ENCODE results near the gene BRD3OS.
A peak's percentile ranks its signal among the peaks of the same experiment; 100 is the strongest.
"Not testable (repeated sequence)": the region's sequence is repeated elsewhere in the genome, so short reads cannot be mapped to it uniquely, and the experiment has no call there.

BRD3OS gene

GRCh38 chr9:133981589-133981957, 43.7 kb upstream of the BRD3OS start:
- Histone ChIP-seq H3K9ac (ENCODE audit: low read depth, low read length) (no peak overlapping the region), H3K27me3 (ENCODE audit: control insufficient read depth, insufficient read depth, low read length) (no peaks in the 10 kb centered on the region), H3K4me1 (ENCODE audit: control insufficient read depth, insufficient read depth, low read length) (no peaks in the 10 kb centered on the region), H3K4me3 (ENCODE audit: low read depth, low read length) (no peak overlapping the region), H3K36me3 (ENCODE audit: control insufficient read depth, insufficient read depth, low read length) (peaks cover 10% of the 10 kb centered on the region), H3K9me3 (ENCODE audit: control insufficient read depth, insufficient read depth, low read length) (no peaks in the 10 kb centered on the region)

- Histone ChIP-seq H3K36me3 (ENCODE audit: control insufficient read depth, insufficient read depth, low read length) (peaks cover 10% of the 10 kb centered on the region), H3K9me3 (ENCODE audit: control insufficient read depth, insufficient read depth, low read length) (no peaks in the 10 kb centered on the region), H3K9ac (ENCODE audit: low read depth, low read length) (no peak overlapping the region), H3K27me3 (ENCODE audit: control insufficient read depth, insufficient read depth, low read length) (no peaks in the 10 kb centered on the region), H3K4me3 (ENCODE audit: low read depth, low read length) (no peak overlapping the region), H3K4me1 (ENCODE audit: control insufficient read depth, insufficient read depth, low read length) (no peaks in the 10 kb centered on the region)
These were observed 43.2 kb upstream of the BRD3OS start for GRCh38 chr9:133981958-133982681.

- no peak overlapping the region for H3K4me3 ChIP-seq (ENCODE audit: low read depth, low read length)
- no peaks in the 10 kb centered on the region for H3K27me3 ChIP-seq (ENCODE audit: control insufficient read depth, insufficient read depth, low read length)
- H3K9me3 ChIP-seq (ENCODE audit: control insufficient read depth, insufficient read depth, low read length) = no peaks in the 10 kb centered on the region
- peaks cover under 1% of the 10 kb centered on the region for H3K4me1 ChIP-seq (ENCODE audit: control insufficient read depth, insufficient read depth, low read length)
- peaks cover 3% of the 10 kb centered on the region for H3K36me3 ChIP-seq (ENCODE audit: control insufficient read depth, insufficient read depth, low read length)
- no peak overlapping the region for H3K9ac ChIP-seq (ENCODE audit: low read depth, low read length)
These were observed 42.1 kb upstream of the BRD3OS start for GRCh38 chr9:133982971-133983720.

- Histone ChIP-seq H3K4me1 (ENCODE audit: control insufficient read depth, insufficient read depth, low read length) (peaks cover 2% of the 10 kb centered on the region), H3K9me3 (ENCODE audit: control insufficient read depth, insufficient read depth, low read length) (no peaks in the 10 kb centered on the region), H3K27me3 (ENCODE audit: control insufficient read depth, insufficient read depth, low read length) (no peaks in the 10 kb centered on the region)
These were observed 39.2 kb upstream of the BRD3OS start for GRCh38 chr9:133986061-133986460.

GRCh38 chr9:133986774-133987445, 38.4 kb upstream of the BRD3OS start:
- no peaks in the 10 kb centered on the region for H3K27me3 ChIP-seq (ENCODE audit: control insufficient read depth, insufficient read depth, low read length)
- no peak overlapping the region for H3K9ac ChIP-seq (ENCODE audit: low read depth, low read length)
- H3K4me3 ChIP-seq (ENCODE audit: low read depth, low read length) = no peak overlapping the region
- peaks cover 2% of the 10 kb centered on the region for H3K36me3 ChIP-seq (ENCODE audit: control insufficient read depth, insufficient read depth, low read length)
- H3K4me1 ChIP-seq (ENCODE audit: control insufficient read depth, insufficient read depth, low read length) = peaks cover 2% of the 10 kb centered on the region
- no peaks in the 10 kb centered on the region for H3K9me3 ChIP-seq (ENCODE audit: control insufficient read depth, insufficient read depth, low read length)

More at GRCh38 chr9:133986061-133986460, 39.2 kb upstream of the BRD3OS start:
- Histone ChIP-seq H3K4me3 (ENCODE audit: low read depth, low read length) (no peak overlapping the region), H3K36me3 (ENCODE audit: control insufficient read depth, insufficient read depth, low read length) (peaks cover 3% of the 10 kb centered on the region), H3K9ac (ENCODE audit: low read depth, low read length) (no peak overlapping the region)

GRCh38 chr9:133987446-133987788, 37.9 kb upstream of the BRD3OS start:
- Histone ChIP-seq H3K9me3 (ENCODE audit: control insufficient read depth, insufficient read depth, low read length) (no peaks in the 10 kb centered on the region), H3K36me3 (ENCODE audit: control insufficient read depth, insufficient read depth, low read length) (no peaks in the 10 kb centered on the region), H3K9ac (ENCODE audit: low read depth, low read length) (no peak overlapping the region), H3K4me1 (ENCODE audit: control insufficient read depth, insufficient read depth, low read length) (peaks cover 2% of the 10 kb centered on the region), H3K27me3 (ENCODE audit: control insufficient read depth, insufficient read depth, low read length) (no peaks in the 10 kb centered on the region), H3K4me3 (ENCODE audit: low read depth, low read length) (no peak overlapping the region)

- Histone ChIP-seq H3K27me3 (ENCODE audit: control insufficient read depth, insufficient read depth, low read length) (no peaks in the 10 kb centered on the region), H3K4me1 (ENCODE audit: control insufficient read depth, insufficient read depth, low read length) (peaks cover 2% of the 10 kb centered on the region), H3K36me3 (ENCODE audit: control insufficient read depth, insufficient read depth, low read length) (no peaks in the 10 kb centered on the region), H3K4me3 (ENCODE audit: low read depth, low read length) (no peak overlapping the region), H3K9ac (ENCODE audit: low read depth, low read length) (peak overlapping the region; percentile 24), H3K9me3 (ENCODE audit: control insufficient read depth, insufficient read depth, low read length) (no peaks in the 10 kb centered on the region)
These were observed 37.2 kb upstream of the BRD3OS start for GRCh38 chr9:133987946-133988665.

- H3K4me3 ChIP-seq (ENCODE audit: low read depth, low read length); H3K36me3 ChIP-seq (ENCODE audit: control insufficient read depth, insufficient read depth, low read length); H3K9me3 ChIP-seq (ENCODE audit: control insufficient read depth, insufficient read depth, low read length); H3K4me1 ChIP-seq (ENCODE audit: control insufficient read depth, insufficient read depth, low read length); H3K9ac ChIP-seq (ENCODE audit: low read depth, low read length); H3K27me3 ChIP-seq (ENCODE audit: control insufficient read depth, insufficient read depth, low read length): not testable (repeated sequence)
These were observed 36.5 kb upstream of the BRD3OS start for GRCh38 chr9:133988771-133989170.

GRCh38 chr9:133989625-133990365, 35.5 kb upstream of the BRD3OS start:
- H3K4me3 ChIP-seq (ENCODE audit: low read depth, low read length) = no peak overlapping the region
- peaks cover 2% of the 10 kb centered on the region for H3K4me1 ChIP-seq (ENCODE audit: control insufficient read depth, insufficient read depth, low read length)
- no peaks in the 10 kb centered on the region for H3K27me3 ChIP-seq (ENCODE audit: control insufficient read depth, insufficient read depth, low read length)
- no peaks in the 10 kb centered on the region for H3K9me3 ChIP-seq (ENCODE audit: control insufficient read depth, insufficient read depth, low read length)
- no peaks in the 10 kb centered on the region for H3K36me3 ChIP-seq (ENCODE audit: control insufficient read depth, insufficient read depth, low read length)
- peak overlapping the region; percentile 65 for H3K9ac ChIP-seq (ENCODE audit: low read depth, low read length)

GRCh38 chr9:133990366-133991213, 34.7 kb upstream of the BRD3OS start:
- H3K4me3 ChIP-seq (ENCODE audit: low read depth, low read length) = peak overlapping the region; percentile 76
- no peaks in the 10 kb centered on the region for H3K27me3 ChIP-seq (ENCODE audit: control insufficient read depth, insufficient read depth, low read length)
- peaks cover 2% of the 10 kb centered on the region for H3K4me1 ChIP-seq (ENCODE audit: control insufficient read depth, insufficient read depth, low read length)
- no peaks in the 10 kb centered on the region for H3K36me3 ChIP-seq (ENCODE audit: control insufficient read depth, insufficient read depth, low read length)
- H3K9me3 ChIP-seq (ENCODE audit: control insufficient read depth, insufficient read depth, low read length) = no peaks in the 10 kb centered on the region
- H3K9ac ChIP-seq (ENCODE audit: low read depth, low read length) = peak overlapping the region; percentile 65
